Left renal cortex interstitium (tissue), 4 donors: Measurements from ENCODE around the gene ARHGEF11. TPM values are rescaled to one million over a fixed set of nuclear protein-coding genes. Genes with fewer than 3 reads are reported as not detected.

ENCODE experiments used
- DNase-seq, 4 donors: peaks; one replicate each; pipeline ENCODE4 v3.0.0-alpha.2; 2013; ENCODE audit warnings: low read depth in 4 of 4, low spot score in 2 of 4, missing footprints in 1 of 4
- polyA plus RNA-seq, 4 donors: library from polyadenylated mRNA; unstranded; fragments of 120-200 nt; gene quantifications; one replicate each; pipeline ENCODE4 v1.2.1, GENCODE V29; 2013; ENCODE audit not compliant: insufficient read length in 4 of 4

The ARHGEF11 gene
- polyA plus RNA-seq, 4 donors: 27.7 to 43.4 (median 36.3) TPM

DNA sequence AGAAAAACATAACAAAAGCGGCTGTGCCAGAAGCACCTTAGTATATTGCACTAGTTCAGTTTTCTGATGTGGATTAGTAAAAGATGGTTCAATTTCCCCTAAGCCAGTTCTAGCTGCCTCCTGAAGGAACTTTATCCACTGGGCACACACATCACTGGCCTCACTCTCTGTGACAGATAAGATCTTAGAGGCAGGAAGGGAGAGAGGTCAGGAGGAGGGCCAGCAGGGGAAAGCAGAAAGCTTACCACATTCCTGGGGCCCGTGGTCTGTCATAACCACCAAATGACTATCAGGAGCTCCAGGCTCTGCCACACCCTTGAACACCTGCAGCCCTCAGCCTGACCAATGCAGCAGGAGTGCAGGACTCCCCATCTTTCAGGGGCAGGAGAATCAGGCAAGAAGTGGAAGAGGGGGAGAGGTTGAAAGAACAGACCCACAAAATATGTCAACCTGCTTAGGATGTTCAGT, 87.3 kb downstream of the ARHGEF11 start:
- DNase-seq: no peak

DNA sequence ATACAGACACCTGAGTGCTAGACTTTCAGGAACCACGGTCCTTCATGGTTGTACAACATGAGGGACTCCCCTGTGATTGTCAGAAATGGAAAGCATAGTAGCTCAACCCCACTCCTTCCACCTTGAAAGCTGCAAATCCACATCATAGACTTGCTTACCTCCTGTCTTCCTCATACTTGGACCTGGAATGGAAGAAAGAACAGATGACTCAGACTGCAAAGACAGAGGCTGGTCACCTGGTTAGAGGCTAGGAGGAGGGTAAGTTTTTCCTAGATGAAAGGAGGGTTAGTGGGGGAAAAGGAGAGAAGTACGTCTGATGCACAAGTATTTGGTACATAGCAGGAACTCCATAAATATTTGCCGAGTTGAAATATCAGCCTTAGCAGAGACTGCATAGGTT, 87.9 kb downstream of the ARHGEF11 start:
- DNase-seq: no peak

DNA sequence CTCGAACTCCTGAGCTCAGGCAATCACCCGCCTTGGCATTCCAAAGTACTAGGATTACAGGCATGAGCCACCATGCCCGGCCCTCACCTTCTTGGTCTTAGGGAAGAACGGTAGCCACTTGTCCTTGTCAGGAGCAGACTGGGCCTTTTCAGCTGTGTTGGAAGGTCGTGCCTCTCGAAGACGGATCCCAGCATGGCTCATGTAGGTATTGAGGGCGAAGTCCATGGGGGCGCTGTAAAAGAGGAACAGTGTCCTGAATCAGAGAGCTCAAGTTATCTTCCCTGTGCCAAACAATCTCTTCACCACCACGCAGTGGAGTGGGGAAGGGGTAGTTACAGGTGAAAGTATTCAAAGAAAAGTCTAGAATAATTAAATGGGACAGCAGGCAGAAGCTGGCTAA, 89.2 kb downstream of the ARHGEF11 start:
- DNase-seq: no peak

DNA sequence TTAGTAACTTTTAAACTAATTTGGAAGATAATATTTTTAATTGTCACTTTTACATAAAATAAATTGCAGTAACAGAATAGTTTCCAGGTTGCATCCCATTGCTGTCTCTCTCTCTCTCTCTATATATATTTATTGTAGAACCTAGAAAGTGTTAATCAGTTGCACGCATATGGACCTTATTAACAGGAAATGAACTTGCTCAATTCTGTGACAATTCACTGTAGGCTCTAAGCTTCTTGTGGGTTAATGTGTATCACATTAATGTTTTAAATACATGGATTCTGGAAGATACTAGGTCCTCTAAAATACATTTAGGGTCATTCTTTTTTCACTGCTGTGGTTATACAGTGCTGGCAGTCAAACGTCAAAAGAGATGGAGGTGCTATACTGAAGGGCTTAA, 92.0 kb downstream of the ARHGEF11 start:
- no peak for DNase-seq

DNA sequence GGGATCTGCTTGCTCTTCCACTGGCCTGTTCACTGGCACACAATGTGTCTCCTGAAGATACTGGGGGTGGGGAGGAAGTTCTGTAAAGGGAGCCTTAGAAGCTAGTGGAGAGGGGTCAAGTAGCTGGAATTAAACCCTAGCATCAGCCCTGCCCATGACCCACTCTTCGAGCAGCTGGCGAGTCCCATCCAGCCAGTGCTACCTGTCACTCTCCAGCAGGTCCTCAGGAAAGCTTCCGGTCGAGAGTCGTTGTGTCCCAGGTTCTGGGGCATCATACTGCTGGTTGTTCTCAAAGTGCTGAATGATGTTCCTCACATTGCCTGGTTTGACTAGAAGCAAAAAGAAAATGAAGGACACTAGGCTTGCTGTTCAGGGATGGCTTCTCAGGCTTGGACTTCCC, 94.2 kb downstream of the ARHGEF11 start:
- no peak for DNase-seq

DNA sequence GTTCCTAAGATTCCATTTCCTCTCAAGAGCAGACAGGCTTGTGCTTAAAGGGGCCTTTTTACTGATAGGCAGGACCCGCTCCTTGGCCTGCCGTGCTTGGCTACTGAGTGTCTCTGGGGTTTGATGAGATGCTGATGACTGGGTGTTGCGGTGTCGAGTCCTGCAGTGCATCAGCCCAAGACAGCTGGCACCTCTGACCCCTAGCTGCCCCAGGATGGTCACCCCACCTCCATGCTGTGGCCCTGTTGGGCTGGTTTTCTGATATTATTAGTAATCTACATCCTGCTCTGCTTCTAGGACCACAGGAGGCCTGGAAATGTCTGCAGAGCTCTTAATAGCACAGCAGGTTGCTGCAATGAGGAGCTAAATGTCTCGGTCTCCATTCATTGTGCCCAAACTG, 96.4 kb downstream of the ARHGEF11 start:
- DNase-seq: no peak

DNA sequence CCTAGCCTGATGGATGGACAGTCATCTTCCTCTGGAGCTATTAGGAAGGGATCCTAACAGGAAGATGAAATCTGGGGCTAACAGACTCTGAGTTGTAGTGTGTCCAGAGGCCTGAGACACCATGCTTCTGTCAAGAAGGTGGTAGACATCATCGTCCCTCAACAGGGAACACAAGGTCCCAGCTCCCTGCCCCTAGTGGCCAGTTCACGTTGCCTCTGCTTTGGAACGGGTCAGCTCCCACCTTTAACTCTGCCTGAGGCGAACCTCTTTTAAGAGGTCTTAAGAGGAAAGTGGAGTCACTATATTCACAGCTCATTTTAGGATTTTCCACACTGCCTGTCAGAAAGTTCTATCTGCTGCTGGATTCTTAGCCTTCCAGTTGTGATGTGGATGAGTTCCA, 96.8 kb downstream of the ARHGEF11 start:
- DNase-seq: no peak

DNA sequence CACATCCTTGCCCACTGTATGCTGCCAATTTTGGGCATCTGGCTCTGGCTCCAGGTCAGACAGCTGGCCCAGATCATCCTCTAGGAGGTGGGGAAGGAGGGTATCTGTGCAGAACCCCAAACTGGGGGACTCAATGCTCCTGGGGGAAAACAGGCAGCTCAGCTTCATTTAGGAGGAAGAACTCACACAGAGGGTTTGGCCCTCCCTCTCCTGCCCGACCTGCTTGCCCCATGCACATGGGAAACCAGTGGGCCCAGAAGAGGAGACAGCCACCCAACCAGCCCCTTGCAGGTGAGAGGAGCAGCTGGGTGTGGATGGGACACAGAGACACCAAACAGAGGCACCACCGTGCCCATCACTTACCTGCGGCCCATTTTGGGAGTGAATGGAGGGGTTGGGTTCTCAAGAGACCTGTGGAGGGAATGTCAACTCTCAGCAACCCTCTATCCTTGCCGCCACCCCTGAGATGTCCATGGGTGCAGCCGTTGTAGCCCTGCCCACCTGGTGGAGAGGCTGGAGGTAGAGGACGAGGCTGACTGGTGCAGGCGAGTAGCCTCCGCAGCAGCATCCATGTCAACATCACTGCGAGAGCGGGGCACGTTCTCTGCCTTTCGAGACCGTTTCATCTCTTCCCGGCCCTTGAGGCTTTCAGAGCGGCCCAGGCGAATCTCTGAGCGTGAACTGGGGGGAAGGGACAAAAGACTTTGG, 97.6 kb downstream of the ARHGEF11 start:
- no peak for DNase-seq

DNA sequence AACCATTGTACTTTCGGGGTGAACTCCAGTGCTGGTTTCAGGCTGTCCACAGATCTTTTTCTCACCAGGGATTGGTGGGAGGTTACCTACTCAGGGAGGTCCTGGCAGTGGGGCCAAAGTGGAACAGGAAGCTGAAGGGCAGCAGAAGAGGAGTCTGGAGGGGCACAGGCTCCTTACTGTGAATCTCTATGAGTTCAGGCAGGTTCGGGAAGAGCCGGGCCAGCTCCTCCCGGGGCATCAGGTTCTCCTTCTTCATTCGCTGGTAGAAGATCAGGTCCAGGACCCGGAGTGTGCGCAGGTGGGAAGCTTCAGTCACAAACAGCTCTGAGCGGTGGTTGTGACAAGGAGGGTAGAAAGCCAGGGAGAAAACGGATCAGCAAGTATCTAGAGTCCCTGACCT, 98.4 kb downstream of the ARHGEF11 start:
- no peak for DNase-seq

DNA sequence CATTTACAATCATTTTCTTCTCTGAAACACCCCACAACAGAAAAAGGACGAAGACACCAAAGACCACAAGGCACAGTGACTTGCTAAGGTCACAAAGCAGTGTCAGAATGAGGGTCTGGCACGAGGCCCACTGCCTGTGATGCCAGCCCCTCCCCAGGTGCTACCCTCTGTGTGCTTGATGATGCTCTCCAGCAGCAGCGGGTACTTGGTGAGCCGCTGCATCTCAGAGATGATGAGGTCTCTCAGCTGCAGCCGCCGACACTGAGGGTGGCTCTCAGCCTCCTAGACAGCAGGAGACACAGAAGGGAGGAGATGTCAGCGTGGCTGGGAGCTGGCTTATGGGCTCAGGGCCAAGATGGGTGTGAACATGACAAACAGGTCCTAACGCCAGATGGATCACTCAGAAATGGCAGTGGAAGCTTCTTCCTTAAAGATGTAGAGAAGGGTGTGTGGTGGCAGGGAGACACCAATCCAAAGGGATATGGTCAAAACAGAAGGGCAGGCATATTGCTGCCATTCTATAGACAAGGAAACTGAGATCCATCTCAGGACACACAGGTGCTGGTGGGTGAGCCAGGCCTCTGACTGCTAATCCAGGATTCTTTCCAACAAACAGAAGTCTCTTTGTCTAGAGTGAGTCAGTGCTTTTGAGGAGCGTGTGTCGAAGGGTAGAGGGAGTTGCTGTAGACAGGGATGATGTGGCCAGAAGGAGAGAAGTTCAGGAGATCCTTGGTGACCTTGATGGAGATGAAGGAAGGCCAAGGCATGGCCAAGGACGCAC, 99.5 kb downstream of the ARHGEF11 start:
- no peak for DNase-seq

DNA sequence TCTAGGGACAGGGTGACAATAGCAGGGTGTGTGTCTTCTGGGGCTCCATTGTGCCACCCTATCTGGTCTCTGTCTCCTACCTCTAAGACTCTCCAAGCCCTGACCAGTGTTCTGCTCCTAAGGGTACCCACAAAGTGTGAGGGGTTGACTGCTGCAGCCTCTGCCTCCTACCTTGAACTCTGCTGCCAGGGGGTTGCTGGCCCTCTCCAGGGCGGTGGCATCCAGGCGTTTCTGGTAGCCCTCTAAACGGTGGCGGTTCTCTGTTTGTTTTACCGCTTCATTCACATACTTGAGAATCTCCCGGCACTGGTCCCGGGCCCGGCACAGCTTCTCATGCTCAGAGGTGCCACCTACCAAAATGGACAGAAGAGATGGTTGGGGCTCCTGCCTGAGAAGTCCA, 100.7 kb downstream of the ARHGEF11 start:
- no peak for DNase-seq

DNA sequence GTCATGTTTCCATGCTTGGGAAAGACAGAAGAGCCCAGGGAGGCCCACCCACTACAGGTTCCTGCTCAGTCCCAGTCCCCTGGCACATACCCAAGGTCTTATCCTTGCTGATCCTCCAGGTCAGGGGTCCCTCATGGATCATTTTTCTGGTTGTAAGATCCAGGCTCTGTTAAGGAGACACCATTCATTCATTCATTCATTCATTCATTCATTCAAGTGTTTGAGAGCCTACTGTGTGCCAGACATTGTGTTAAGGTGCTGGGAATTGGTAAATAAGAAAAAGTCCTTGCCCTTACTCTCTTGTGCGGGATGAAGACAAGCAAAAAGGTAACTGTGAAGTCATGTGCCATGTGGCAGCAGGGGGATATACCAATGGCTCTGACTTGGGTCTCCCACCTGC, 101.3 kb downstream of the ARHGEF11 start:
- DNase-seq: no peak

DNA sequence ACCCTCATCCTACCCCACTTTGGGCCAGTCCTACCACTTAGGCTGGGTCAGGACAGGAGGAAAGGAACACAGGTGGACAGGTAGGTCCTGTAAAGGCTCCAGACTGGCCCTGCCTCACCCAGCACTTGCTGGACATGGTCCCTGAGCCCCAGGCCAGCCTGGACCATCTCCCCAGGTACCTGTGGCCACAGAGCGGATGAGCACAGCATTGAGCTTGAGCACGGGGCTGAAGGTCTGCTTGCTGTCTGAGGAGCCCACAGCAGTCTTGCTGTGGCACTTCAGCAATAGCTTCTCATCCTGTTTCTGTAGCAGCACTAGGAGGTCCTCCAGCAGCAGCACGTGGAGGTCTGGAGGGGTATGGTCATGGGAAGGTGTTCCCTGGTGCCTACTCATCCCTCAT, 101.8 kb downstream of the ARHGEF11 start:
- DNase-seq: no peak

DNA sequence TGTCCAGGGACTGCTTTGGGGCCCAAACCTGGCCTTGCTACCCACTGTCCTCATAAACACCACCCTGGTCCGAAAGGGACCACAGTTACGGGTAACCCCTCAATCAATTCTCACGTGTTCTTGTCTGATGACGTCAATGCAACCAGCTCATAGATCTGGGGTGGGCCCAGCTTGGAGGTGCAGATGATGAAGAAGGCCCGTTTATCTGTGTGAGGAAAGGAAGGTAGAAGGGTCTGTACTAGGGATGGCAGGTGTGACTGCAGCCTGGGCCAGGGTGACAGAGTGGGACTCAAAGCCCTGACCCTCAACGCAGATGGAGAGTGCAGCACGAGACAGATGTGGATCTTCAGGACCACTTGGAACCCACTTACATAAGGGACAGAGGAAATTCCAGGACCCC, 103.0 kb downstream of the ARHGEF11 start:
- DNase-seq: no peak

DNA sequence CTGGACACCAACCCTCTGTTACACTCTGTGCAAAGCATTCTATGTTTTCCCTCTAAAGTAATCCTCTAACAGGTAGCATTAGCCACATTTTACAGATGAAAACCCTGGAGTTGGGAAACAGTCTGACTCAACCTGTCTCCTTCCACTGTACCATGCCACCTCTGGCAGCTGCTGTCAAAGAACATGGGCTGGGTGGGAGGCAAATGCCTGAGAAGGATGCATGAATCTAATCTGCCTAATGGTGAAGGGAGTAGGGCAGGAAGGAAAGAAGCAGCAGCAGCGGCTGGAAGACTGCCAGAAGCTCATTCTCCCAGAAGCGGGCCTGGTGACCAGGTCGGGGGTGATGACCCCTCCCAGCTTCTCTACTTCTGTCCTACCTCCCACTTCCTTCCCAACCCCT, 103.4 kb downstream of the ARHGEF11 start:
- no peak for DNase-seq

DNA sequence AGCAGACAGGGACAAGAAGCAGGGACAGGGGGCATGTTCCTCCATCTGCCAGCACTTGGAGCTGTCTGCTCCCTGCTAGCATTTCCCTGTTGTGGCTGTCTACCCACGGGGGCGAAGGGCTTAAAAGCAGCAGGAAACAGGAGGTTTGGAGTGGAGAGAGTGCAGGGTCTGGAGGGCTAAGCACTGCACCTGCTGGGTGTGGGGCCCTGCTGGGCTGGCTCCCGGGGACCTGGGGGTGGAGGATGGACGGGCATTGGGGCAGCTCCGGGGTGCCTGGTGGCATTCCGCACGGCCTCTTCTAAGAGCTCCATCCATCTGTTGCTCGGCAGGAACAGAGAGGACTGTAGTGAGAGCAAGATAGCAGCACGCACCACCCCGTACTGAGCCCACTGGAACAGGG, 103.9 kb downstream of the ARHGEF11 start:
- no peak for DNase-seq

DNA sequence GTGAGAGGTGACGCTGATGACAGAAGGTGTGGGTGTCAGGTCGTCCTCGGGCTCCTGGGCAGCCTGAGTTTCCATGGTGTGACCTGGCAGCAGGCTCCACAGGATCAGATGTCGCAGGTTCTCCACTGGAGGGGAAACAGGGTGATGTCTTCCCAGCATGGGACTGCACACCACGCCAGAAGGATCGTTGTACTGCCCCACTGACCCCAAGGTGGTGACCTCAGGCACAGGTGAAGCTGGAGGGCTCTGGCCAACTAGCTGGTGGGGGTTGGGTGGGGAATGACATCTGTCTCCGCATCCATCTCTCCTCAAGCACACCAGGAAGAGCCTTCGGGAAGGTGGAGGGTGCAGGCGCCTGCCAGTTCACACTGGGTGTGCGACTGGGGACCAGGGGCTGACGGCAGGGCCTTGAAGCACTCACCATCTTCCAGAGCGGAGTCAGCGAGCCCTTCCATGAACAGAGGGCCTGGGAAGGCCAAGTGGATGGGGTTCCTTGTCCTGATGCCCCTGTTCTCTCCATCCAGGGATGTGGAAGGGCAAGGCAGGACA, 105.7 kb downstream of the ARHGEF11 start:
- DNase-seq: no peak

DNA sequence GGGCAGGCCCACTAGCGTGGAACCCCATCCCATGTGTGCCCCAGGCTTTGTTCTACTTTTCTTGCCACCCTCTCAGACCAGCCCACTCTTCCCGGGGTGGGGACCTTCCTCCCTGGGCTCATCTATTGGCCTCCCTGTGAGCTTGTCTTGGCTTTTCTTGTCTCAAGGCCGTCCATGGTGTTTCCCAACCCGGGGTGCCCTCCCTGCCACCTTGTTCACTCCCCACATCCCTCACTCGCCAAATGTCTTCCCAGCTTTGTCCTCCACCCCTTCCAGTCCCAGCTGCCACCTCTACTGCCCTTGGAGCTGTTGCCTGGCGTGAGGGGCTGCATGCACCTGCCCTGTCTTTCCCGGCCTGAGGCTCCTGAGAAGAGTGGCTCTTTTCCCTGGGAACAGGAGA, 106.7 kb downstream of the ARHGEF11 start:
- no peak for DNase-seq

DNA sequence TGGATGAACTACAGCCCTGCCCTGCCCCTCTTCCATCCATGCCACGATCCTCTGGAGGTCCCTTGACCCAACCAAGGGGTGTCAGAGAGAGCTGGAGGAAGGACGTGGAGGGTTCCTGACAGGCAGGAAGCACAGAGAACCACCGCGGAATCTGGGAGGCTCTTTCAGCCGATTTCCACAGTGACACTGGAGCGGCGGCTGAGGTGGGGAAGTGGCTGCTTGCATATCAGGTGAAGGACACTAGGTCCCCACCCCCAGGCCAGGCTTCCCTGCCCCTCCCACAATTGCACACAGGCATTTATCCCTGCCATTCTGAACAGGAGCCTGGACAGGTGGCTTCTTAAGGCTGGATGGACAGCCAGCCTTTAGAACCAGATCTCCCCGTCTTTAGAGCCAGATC, 107.7 kb downstream of the ARHGEF11 start:
- no peak for DNase-seq

DNA sequence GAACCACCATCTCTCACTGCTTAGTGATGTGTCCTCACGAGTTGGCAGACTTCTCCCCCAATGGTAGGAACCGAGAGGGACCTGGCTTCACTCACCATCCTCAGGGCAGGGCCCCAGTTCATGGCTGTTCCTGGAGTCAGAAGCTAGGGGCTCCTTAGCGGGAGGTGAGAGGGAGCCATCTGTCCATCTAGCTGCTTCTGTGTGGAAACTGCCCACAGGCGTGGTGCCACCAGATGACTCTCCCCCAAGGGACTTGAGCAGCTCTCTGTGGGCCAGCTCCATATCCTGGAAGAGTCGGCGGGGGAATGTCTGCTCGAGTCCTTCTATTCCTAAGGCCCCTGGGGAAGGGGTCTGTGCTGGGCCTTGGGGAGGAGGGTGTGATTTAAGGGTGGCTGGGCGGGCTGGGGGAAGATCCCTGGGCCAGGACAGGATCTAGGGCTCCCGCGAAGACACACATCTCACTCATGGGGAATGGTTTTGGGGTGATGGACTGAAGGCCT, 108.8 kb downstream of the ARHGEF11 start:
- DNase-seq: no peak

DNA sequence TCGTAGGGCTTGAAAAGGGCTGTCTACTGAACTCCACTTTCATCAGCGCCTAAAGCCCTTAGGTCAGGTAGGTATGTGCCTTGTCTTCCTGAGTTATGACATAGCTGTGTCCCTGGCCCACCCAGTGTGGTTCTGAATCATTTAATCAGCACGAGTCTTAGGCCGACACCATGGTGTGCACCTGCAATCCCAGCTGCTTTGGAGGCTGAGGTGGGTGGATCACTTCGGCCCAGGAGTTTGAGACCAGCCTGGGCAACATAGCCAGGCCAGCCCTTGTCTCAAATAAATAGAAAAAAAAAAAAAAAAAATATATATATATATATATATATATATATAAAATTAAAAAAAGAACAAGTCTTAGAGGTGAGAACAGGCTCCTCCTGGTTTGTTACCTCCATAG, 109.4 kb downstream of the ARHGEF11 start:
- no peak for DNase-seq
